ENCODE data around the gene DNAH3.

- TF ChIP-seq CTCF (conservative IDR thresholded peaks at IDR 0.05; ENCODE audit: low read depth in 2 of 2) (no peak), REST (IDR thresholded peaks at IDR 0.05; ENCODE audit: unreplicated experiment) (no peak), POLR2AphosphoS5 (IDR thresholded peaks at IDR 0.05; ENCODE audit: low read depth) (no peak), CREB1 (CRISPR knock-in tag; IDR thresholded peaks at IDR 0.05; ENCODE audit: low read depth) (no peak), JUNB (IDR thresholded peaks at IDR 0.05; ENCODE audit: unreplicated experiment) (no peak), EZH2 (IDR thresholded peaks at IDR 0.05; ENCODE audit: low read depth, unreplicated experiment) (no peak), EZH2phosphoT487 (IDR thresholded peaks at IDR 0.05; ENCODE audit: unreplicated experiment) (no peak), ETS1 (IDR thresholded peaks at IDR 0.05) (no peak), NANOG (IDR thresholded peaks at IDR 0.05; ENCODE audit: borderline replicate concordance) (no peak), ZNF114 (CRISPR knock-in tag; IDR thresholded peaks at IDR 0.05) (no peak), STAT1 (IDR thresholded peaks at IDR 0.05; ENCODE audit: unreplicated experiment) (no peak)
These were observed 209.1 kb downstream of the DNAH3 start for GRCh38 chr16:20941636-20941926.

Data from GM23338 (cell line).